IMR-90 (cell line): ENCODE results near the gene ARL5C. TPM values are rescaled to one million over a fixed set of nuclear protein-coding genes. Genes with fewer than 3 reads are reported as not detected.

Experiments
- ATAC-seq: fragments of 200-7000 bp; cut with Tn5 transposase; 2 replicates; pipeline ENCODE4 v1.9.1; 2020; ENCODE audit warnings: low read depth, mild to moderate bottlenecking, moderate library complexity
- BruUV-seq: library from RNA; stranded (reverse); fragments of 400-500 nt; replicated peaks from 2 replicates; lab custom pipeline; 2021; lab: Mats Ljungman, UMichigan
- CTCF ChIA-PET: fragments of 300-600 bp; formaldehyde crosslinking; extraction: SDS; loops from one replicate; lab custom pipeline; 2021; ENCODE audit warnings: antibody characterized with exemption; lab: Yijun Ruan, JAX
- POLR2A ChIA-PET: fragments of 300-600 bp; sonication (Branson Sonifier 250); formaldehyde crosslinking; loops from one replicate; lab custom pipeline; 2022; ENCODE audit warnings: antibody characterized with exemption; ENCODE audit not compliant: unreplicated experiment; lab: Charles Lee
- DNase-seq: peaks from one replicate; pipeline ENCODE4 v3.0.0; 2013
- H2AFZ ChIP-seq: replicated peaks from 2 replicates; pipeline ENCODE3; 2013; ENCODE audit warnings: low read length, mild to moderate bottlenecking; ENCODE audit not compliant: poor library complexity
- H2AK5ac ChIP-seq: 2 replicates; pipeline ENCODE4 v1.6.1; 2013; ENCODE audit warnings: low read depth, low read length, inconsistent platforms
- H2AK9ac ChIP-seq: replicated peaks from 2 replicates; pipeline ENCODE3; 2013; ENCODE audit warnings: mild to moderate bottlenecking, low read depth, low read length, moderate library complexity; ENCODE audit not compliant: poor library complexity
- H2BK120ac ChIP-seq: 2 replicates; pipeline ENCODE4 v1.6.1; 2013; ENCODE audit warnings: low read depth, low read length, inconsistent platforms
- H2BK15ac ChIP-seq: 3 replicates; pipeline ENCODE4 v1.6.1; 2013; ENCODE audit warnings: low read depth, low read length, inconsistent platforms
- H2BK20ac ChIP-seq: 2 replicates; pipeline ENCODE4 v1.6.1; 2013; ENCODE audit warnings: low read depth, mild to moderate bottlenecking, inconsistent platforms, low read length, moderate library complexity
- H2BK5ac ChIP-seq: 2 replicates; pipeline ENCODE4 v1.6.1; 2013; ENCODE audit warnings: mild to moderate bottlenecking, low read depth, low read length, inconsistent platforms; ENCODE audit not compliant: poor library complexity, severe bottlenecking
- H3K14ac ChIP-seq: replicated peaks from 2 replicates; pipeline ENCODE4 v1.6.1; 2013; ENCODE audit warnings: low read depth, low read length, inconsistent platforms
- H3K18ac ChIP-seq: 2 replicates; pipeline ENCODE4 v1.6.1; 2013; ENCODE audit warnings: low read depth, low read length, control low read depth
- H3K23ac ChIP-seq: 2 replicates; pipeline ENCODE4 v1.6.1; 2013; ENCODE audit warnings: low read depth, low read length, inconsistent platforms
- H3K27ac ChIP-seq: 2 replicates; pipeline ENCODE4 v1.5.1; 2013; ENCODE audit warnings: mild to moderate bottlenecking, control low read depth, low read length; ENCODE audit not compliant: insufficient read depth
- H3K27me3 ChIP-seq: 2 replicates; pipeline ENCODE4 v1.6.1; 2013; ENCODE audit warnings: low read length; ENCODE audit not compliant: control insufficient read depth, insufficient read depth
- H3K36me3 ChIP-seq: 2 replicates; pipeline ENCODE4 v1.6.1; 2013; ENCODE audit warnings: low read length, mixed read lengths; ENCODE audit not compliant: control insufficient read depth, insufficient read depth
- H3K4ac ChIP-seq: 2 replicates; pipeline ENCODE4 v1.6.1; 2013; ENCODE audit warnings: low read depth, low read length, inconsistent platforms
- H3K4me1 ChIP-seq: 2 replicates; pipeline ENCODE4 v1.6.1; 2013; ENCODE audit warnings: low read length, mixed read lengths; ENCODE audit not compliant: control insufficient read depth, insufficient read depth
- H3K4me2 ChIP-seq: 2 replicates; pipeline ENCODE4 v1.6.1; 2013; ENCODE audit warnings: low read depth, mild to moderate bottlenecking, control low read depth, low read length, moderate library complexity
- H3K4me3 ChIP-seq: 2 replicates; pipeline ENCODE4 v1.5.1; 2013; ENCODE audit warnings: low read depth, mild to moderate bottlenecking, control low read depth, low read length, moderate library complexity; ENCODE audit not compliant: insufficient read depth
- H3K56ac ChIP-seq: 2 replicates; pipeline ENCODE4 v1.6.1; 2013; ENCODE audit warnings: low read length, inconsistent platforms; ENCODE audit not compliant: insufficient read depth; ENCODE audit errors: extremely low read depth
- H3K79me1 ChIP-seq, 2 experiments: 2 replicates each; pipeline ENCODE4 v1.6.1; 2013; ENCODE audit warnings: low read length in 2 of 2, inconsistent platforms in 1 of 2, low read depth in 1 of 2
- H3K9ac ChIP-seq: 2 replicates; pipeline ENCODE4 v1.6.1; 2013; ENCODE audit warnings: low read depth, low read length, control low read depth
- H3K9me1 ChIP-seq: 2 replicates; pipeline ENCODE4 v1.6.1; 2013; ENCODE audit warnings: low read length, inconsistent platforms; ENCODE audit not compliant: insufficient read depth
- H3K9me3 ChIP-seq: 2 replicates; pipeline ENCODE4 v1.6.1; 2013; ENCODE audit warnings: low read length; ENCODE audit not compliant: control insufficient read depth, insufficient read depth
- H4K20me1 ChIP-seq: 2 replicates; pipeline ENCODE4 v1.6.1; 2013; ENCODE audit warnings: low read length, inconsistent platforms; ENCODE audit not compliant: insufficient read depth
- H4K5ac ChIP-seq: 2 replicates; pipeline ENCODE4 v1.6.1; 2013; ENCODE audit warnings: mild to moderate bottlenecking, low read depth, low read length, control low read depth
- H4K8ac ChIP-seq, 2 experiments: 2 replicates each; pipeline ENCODE4 v1.6.1; 2013; ENCODE audit warnings: low read depth in 2 of 2, low read length in 2 of 2, control low read depth in 1 of 2, inconsistent platforms in 1 of 2
- H4K91ac ChIP-seq: 2 replicates; pipeline ENCODE4 v1.6.1; 2013; ENCODE audit warnings: low read depth, low read length, inconsistent platforms; ENCODE audit not compliant: insufficient read depth
- FOS ChIP-seq: fragments of 150-350 bp; IDR thresholded peaks from 2 replicates; pipeline ENCODE4 v1.6.1; 2016; ENCODE audit warnings: low read depth, low read length
- MAFK ChIP-seq: IDR thresholded peaks from 2 replicates; pipeline ENCODE4 v1.6.1; 2012; ENCODE audit warnings: low read depth, low read length, improper control_type of control experiment
- POLR2A ChIP-seq: IDR thresholded peaks from 2 replicates; pipeline ENCODE4 v1.6.1; 2012; ENCODE audit warnings: mild to moderate bottlenecking, low read depth, low read length
- RAD21 ChIP-seq: IDR thresholded peaks from 2 replicates; pipeline ENCODE4 v1.6.1; 2012; ENCODE audit warnings: low read length, improper control_type of control experiment
- RCOR1 ChIP-seq: IDR thresholded peaks from 2 replicates; pipeline ENCODE4 v1.6.1; 2012; ENCODE audit warnings: mild to moderate bottlenecking, low read length, improper control_type of control experiment; ENCODE audit not compliant: insufficient replicate concordance
- RFX5 ChIP-seq: IDR thresholded peaks from 2 replicates; pipeline ENCODE4 v1.8.0; 2012; ENCODE audit warnings: low read depth, mild to moderate bottlenecking, low read length, moderate library complexity
- WGBS, 2 experiments: methylation state at CpG; one replicate each; pipeline versions ENCODE4 v1.1.5 to v1.1.7; 2013; ENCODE audit warnings: missing lambda C conversion rate in 2 of 2; ENCODE audit not compliant: insufficient read length in 1 of 2; ENCODE audit errors: extremely low coverage in 2 of 2; 5-methylcytosine and 5-hydroxymethylcytosine counted together
- dilution Hi-C: fragments of 300-500 bp; cut with HindIII; formaldehyde crosslinking; loops from one replicate; pipeline ENCODE4 v1.14.3; 2018; ENCODE audit warnings: low sequenced_read_pairs; ENCODE audit not compliant: unreplicated experiment
- in situ Hi-C: fragments of 300-500 bp; cut with MboI; formaldehyde crosslinking; loops from 3 replicates; pipeline ENCODE4 v1.14.3; 2019; ENCODE audit warnings: low sequenced_read_pairs, inconsistent platforms, mixed read lengths
- intact Hi-C: fragments of 100-400 bp; cut with micrococcal nuclease; formaldehyde crosslinking; loops from 2 replicates; pipeline ENCODE4 v1.10.0; 2022
- polyA plus RNA-seq, 3 experiments: library from polyadenylated mRNA; depleted of rRNA; stranded (reverse); fragments of >200 nt; gene quantifications; 2 replicates each; pipeline ENCODE4 v1.2.3, GENCODE V29; 2012; ENCODE audit warnings: low replicate concordance in 1 of 3
- total RNA-seq: library from RNA; depleted of rRNA; stranded (reverse); fragments of >200 nt; gene quantifications from 2 replicates; pipeline ENCODE4 v1.2.3, GENCODE V29; 2012
- TF ChIP-seq, protein P1 (sequence below): fragments of 150-350 bp; IDR thresholded peaks from 2 replicates; pipeline ENCODE4 v1.6.1; 2017; ENCODE audit warnings: mild to moderate bottlenecking, antibody characterized with exemption, low read length, low read depth

ARL5C gene
- total and polyA plus RNA-seq, 2 of the 4 experiments (the other 2 are of a cell fraction), result not detected

DNA sequence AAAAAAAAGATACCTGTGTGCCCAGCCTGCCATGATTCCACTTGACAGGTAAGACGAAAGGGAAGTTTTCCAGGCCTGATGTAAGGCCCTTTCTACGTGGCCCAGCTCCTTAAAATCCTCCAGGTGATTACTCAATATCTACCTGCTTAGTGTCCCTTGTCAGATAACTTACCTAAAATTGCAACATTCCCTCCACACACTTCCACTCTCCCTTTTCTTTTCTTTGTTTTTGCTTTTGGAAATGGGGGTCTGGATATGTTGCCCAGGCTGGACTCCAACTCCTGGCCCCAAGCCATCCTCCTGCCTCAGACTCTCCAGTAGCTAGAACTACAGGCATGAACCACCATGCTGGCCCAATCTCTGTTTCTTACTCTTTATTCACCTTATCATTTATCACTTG is 7.3 kb downstream of the ARL5C start:
- H2BK5ac ChIP-seq, result no peak overlapping the region
- no peak overlapping the region for H3K27ac ChIP-seq
- no peak overlapping the region for H3K23ac ChIP-seq
- no peak overlapping the region for H3K14ac ChIP-seq
- no TSS peak for BruUV-seq
- no peak overlapping the region for H3K9ac ChIP-seq
- H2AFZ ChIP-seq, result no peak overlapping the region
- H2AK5ac ChIP-seq, result no peak overlapping the region
- H3K56ac ChIP-seq, result no peak overlapping the region
- H3K4me2 ChIP-seq, result no peak overlapping the region
- intact Hi-C loops, result no loop called here
- no peak overlapping the region for H2BK120ac ChIP-seq
- H2BK15ac ChIP-seq, result no peak overlapping the region
- H3K36me3 ChIP-seq, result no peaks in the 10 kb centered on the region
- H4K20me1 ChIP-seq, result peaks cover 4% of the 10 kb centered on the region; the same call in 1 of the 2 replicates
- H4K91ac ChIP-seq, result no peak overlapping the region
- ATAC-seq (no peak), DNase-seq (no peak)
- H3K79me1 ChIP-seq, result no peaks in the 10 kb centered on the region
- H2AK9ac ChIP-seq, result no peak overlapping the region
- in situ Hi-C loops, result no loop called here
- no peak overlapping the region for H3K18ac ChIP-seq
- POLR2A ChIA-PET, result no interaction called here
- H3K9me1 ChIP-seq, result peaks cover 2% of the 10 kb centered on the region; the same call in 1 of the 2 replicates
- 80% methylated on average over 1 of the region's 2 CpGs; no CpG with 5 or more reads in 1 of the 2 experiments for WGBS, 2 experiments
- H4K5ac ChIP-seq, result no peak overlapping the region
- H3K4me3 ChIP-seq, result no peak overlapping the region
- CTCF ChIA-PET, result interaction anchor here (0.7 kb wide), 1 partner anchor 176 kb away, joined by 4 read pairs; no protein-coding TSS in a partner anchor
- no peak overlapping the region for H3K4ac ChIP-seq
- no peaks in the 10 kb centered on the region for H3K9me3 ChIP-seq
- H2BK20ac ChIP-seq, result no peak overlapping the region
- H3K27me3 ChIP-seq, result peaks cover 7% of the 10 kb centered on the region; the same call in 1 of the 2 replicates
- no peak for TF ChIP-seq POLR2A
- TF ChIP-seq, protein P1, sequence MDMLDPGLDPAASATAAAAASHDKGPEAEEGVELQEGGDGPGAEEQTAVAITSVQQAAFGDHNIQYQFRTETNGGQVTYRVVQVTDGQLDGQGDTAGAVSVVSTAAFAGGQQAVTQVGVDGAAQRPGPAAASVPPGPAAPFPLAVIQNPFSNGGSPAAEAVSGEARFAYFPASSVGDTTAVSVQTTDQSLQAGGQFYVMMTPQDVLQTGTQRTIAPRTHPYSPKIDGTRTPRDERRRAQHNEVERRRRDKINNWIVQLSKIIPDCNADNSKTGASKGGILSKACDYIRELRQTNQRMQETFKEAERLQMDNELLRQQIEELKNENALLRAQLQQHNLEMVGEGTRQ, result no peak
- TF ChIP-seq RCOR1, result no peak
- TF ChIP-seq RFX5, result no peak
- TF ChIP-seq RAD21, result no peak
- TF ChIP-seq MAFK, result no peak
- TF ChIP-seq FOS, result no peak
- H4K8ac ChIP-seq, result no peak overlapping the region
- dilution Hi-C loops, result no loop called here
- peaks cover 4% of the 10 kb centered on the region for H3K4me1 ChIP-seq
